ENCODE measurements around the gene SSNA1. TPM values are rescaled to one million over a fixed set of nuclear protein-coding genes. Genes with fewer than 3 reads are reported as not detected.
"Not testable (repeated sequence)": the region's sequence is repeated elsewhere in the genome, so short reads cannot be mapped to it uniquely, and the experiment has no call there.

The SSNA1 gene
- total RNA-seq, 1 donor: 59.7 TPM

- H2AFZ ChIP-seq (ENCODE audit: low read length): no peak overlapping the region
- H3K27ac ChIP-seq (ENCODE audit: low read depth, low read length): no peak overlapping the region
- no peak overlapping the region for H3K4me2 ChIP-seq (ENCODE audit: insufficient read depth, low read length)
- peaks cover 10% of the 10 kb centered on the region for H4K20me1 ChIP-seq (ENCODE audit: insufficient read depth, low read length)
- DNase-seq (ENCODE audit: insufficient read length, low spot score, missing footprints): peak; percentile 100
- H3K36me3 ChIP-seq (ENCODE audit: insufficient read depth, low read length): no peaks in the 10 kb centered on the region
- H3K27me3 ChIP-seq (ENCODE audit: insufficient read depth, low read length): no peaks in the 10 kb centered on the region
- peak; percentile 91 for TF ChIP-seq CTCF (IDR thresholded peaks at IDR 0.05; ENCODE audit: extremely low read depth, low read depth, low read length)
- H3K4me1 ChIP-seq (ENCODE audit: insufficient read depth, low read length): peaks cover 3% of the 10 kb centered on the region
- H3K9me3 ChIP-seq (ENCODE audit: low read depth, low read length): no peaks in the 10 kb centered on the region
- peaks cover 20% of the 10 kb centered on the region for H3K79me2 ChIP-seq (ENCODE audit: insufficient read depth, low read length)
- peak overlapping the region; percentile 7 for H3K4me3 ChIP-seq (ENCODE audit: insufficient read depth, low read length)
Measured at GRCh38 chr9:137236238-137236935, 47.9 kb downstream of the SSNA1 start.

- no peak for DNase-seq (ENCODE audit: insufficient read length, low spot score, missing footprints)
- no peaks in the 10 kb centered on the region for H3K27me3 ChIP-seq (ENCODE audit: insufficient read depth, low read length)
- no peak overlapping the region for H3K4me2 ChIP-seq (ENCODE audit: insufficient read depth, low read length)
- peaks cover 25% of the 10 kb centered on the region for H3K79me2 ChIP-seq (ENCODE audit: insufficient read depth, low read length)
- H3K9me3 ChIP-seq (ENCODE audit: low read depth, low read length): no peaks in the 10 kb centered on the region
- TF ChIP-seq CTCF (IDR thresholded peaks at IDR 0.05; ENCODE audit: extremely low read depth, low read depth, low read length): no peak
- no peak overlapping the region for H3K4me3 ChIP-seq (ENCODE audit: insufficient read depth, low read length)
- H3K4me1 ChIP-seq (ENCODE audit: insufficient read depth, low read length): peaks cover 3% of the 10 kb centered on the region
- peaks cover 3% of the 10 kb centered on the region for H3K36me3 ChIP-seq (ENCODE audit: insufficient read depth, low read length)
- no peak overlapping the region for H2AFZ ChIP-seq (ENCODE audit: low read length)
- H3K27ac ChIP-seq (ENCODE audit: low read depth, low read length): no peak overlapping the region
- H4K20me1 ChIP-seq (ENCODE audit: insufficient read depth, low read length): peaks cover 15% of the 10 kb centered on the region
Measured at GRCh38 chr9:137236936-137237421, 48.5 kb downstream of the SSNA1 start.

GRCh38 chr9:137237759-137238726 lies 49.6 kb downstream of the SSNA1 start:
- no peak overlapping the region for H3K4me2 ChIP-seq (ENCODE audit: insufficient read depth, low read length)
- no peak overlapping the region for H3K4me3 ChIP-seq (ENCODE audit: insufficient read depth, low read length)
- no peak overlapping the region for H2AFZ ChIP-seq (ENCODE audit: low read length)
- H3K79me2 ChIP-seq (ENCODE audit: insufficient read depth, low read length): peaks cover 36% of the 10 kb centered on the region
- H3K9me3 ChIP-seq (ENCODE audit: low read depth, low read length): no peaks in the 10 kb centered on the region
- peaks cover 11% of the 10 kb centered on the region for H3K4me1 ChIP-seq (ENCODE audit: insufficient read depth, low read length)
- peaks cover 25% of the 10 kb centered on the region for H4K20me1 ChIP-seq (ENCODE audit: insufficient read depth, low read length)
- no peak overlapping the region for H3K27ac ChIP-seq (ENCODE audit: low read depth, low read length)
- H3K27me3 ChIP-seq (ENCODE audit: insufficient read depth, low read length): no peaks in the 10 kb centered on the region
- no peak for TF ChIP-seq CTCF (IDR thresholded peaks at IDR 0.05; ENCODE audit: extremely low read depth, low read depth, low read length)
- no peak for DNase-seq (ENCODE audit: insufficient read length, low spot score, missing footprints)
- H3K36me3 ChIP-seq (ENCODE audit: insufficient read depth, low read length): peaks cover 14% of the 10 kb centered on the region

- Histone ChIP-seq H3K27ac (ENCODE audit: low read depth, low read length) (peak overlapping the region; percentile 82), H3K4me1 (ENCODE audit: insufficient read depth, low read length) (peaks cover 11% of the 10 kb centered on the region), H3K4me2 (ENCODE audit: insufficient read depth, low read length) (peak overlapping the region; percentile 92), H2AFZ (ENCODE audit: low read length) (peak overlapping the region; percentile 72), H3K36me3 (ENCODE audit: insufficient read depth, low read length) (peaks cover 20% of the 10 kb centered on the region), H4K20me1 (ENCODE audit: insufficient read depth, low read length) (peaks cover 41% of the 10 kb centered on the region), H3K4me3 (ENCODE audit: insufficient read depth, low read length) (peak overlapping the region; percentile 82), H3K79me2 (ENCODE audit: insufficient read depth, low read length) (peaks cover 43% of the 10 kb centered on the region)
- H3K9me3 ChIP-seq (ENCODE audit: low read depth, low read length); H3K27me3 ChIP-seq (ENCODE audit: insufficient read depth, low read length); DNase-seq (ENCODE audit: insufficient read length, low spot score, missing footprints): not testable (repeated sequence)
Measured at GRCh38 chr9:137239541-137240200, 51.2 kb downstream of the SSNA1 start.
